Measurements from ENCODE around the gene LRP8.
"Not testable (repeated sequence)": the region's sequence is repeated elsewhere in the genome, so short reads cannot be mapped to it uniquely, and the experiment has no call there.

The LRP8 gene

DNA sequence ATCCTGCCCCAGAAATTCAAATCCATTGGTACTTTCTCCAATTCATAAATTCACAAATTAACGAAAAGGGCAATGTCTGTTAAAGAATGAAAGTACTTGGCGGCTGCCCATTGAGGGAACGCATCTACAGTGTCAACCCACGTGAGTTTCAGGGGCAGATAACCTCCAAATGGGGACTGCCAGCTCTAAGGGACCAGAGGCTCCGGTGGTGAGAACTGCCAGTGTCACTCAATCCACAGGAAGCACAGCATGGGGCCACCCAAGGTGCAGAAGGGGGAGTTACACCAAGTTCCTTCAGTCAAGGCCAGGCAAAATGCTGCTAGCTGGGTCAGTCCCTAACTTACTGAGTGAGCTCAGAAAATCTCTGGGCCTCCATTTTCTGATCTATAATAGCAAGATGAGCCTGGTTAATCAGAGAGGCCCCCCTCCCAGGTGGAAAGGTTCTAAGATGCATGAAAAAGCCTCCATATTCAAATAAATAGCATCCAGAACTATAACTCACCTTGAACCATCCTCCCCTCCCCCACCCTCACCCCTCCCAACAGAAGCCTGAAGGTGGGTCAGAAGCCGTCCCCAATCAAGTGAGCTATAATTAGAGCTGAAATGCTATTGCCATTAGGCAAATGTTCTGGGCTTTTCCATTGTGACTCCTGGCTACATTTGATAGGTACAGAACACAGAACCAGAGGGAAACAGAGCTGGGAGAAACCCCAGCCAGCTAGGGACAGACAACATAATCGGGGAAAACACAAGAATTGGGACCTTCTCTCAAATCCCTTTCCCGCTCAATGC, 41.7 kb downstream of the LRP8 start:
- H2AFZ ChIP-seq (ENCODE audit: low read depth, low read length) = no peak overlapping the region

DNA sequence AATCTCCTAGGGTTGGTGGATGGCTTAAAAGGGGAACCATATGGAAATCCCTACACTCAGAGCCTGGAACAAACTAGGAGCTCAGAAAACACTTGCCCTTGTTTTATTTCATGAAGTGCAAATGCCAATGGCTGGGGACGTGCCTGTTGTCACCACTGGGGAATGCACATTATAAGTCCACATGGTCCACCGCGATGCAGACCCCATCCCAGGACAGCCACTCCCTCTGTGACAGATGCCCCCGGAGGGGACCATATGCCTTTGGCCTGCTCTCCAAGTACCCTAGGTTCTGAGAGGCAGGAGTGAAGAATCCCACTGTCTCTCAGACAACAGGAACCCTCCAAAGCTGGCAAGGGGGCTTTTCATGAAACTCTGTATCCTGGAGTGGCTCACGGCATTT, 42.3 kb downstream of the LRP8 start:
- Histone ChIP-seq H3K4me2 (ENCODE audit: low read length) (no peak overlapping the region), H3K9ac (ENCODE audit: low read length) (no peak overlapping the region), H3K27ac (ENCODE audit: low read length) (no peak overlapping the region), H3K79me2 (ENCODE audit: low read length) (peaks cover 2% of the 10 kb centered on the region; the same call in 1 of the 2 replicates), H3K36me3 (replicated peaks; ENCODE audit: low read depth, low read length) (peaks cover 20% of the 10 kb centered on the region), H2AFZ (ENCODE audit: low read depth, low read length) (no peak overlapping the region), H3K4me1 (ENCODE audit: low read length) (no peaks in the 10 kb centered on the region), H3K27me3 (ENCODE audit: low read depth, low read length) (no peaks in the 10 kb centered on the region), H3K9me3 (ENCODE audit: insufficient read depth, low read length) (no peaks in the 10 kb centered on the region), H4K20me1 (ENCODE audit: insufficient read depth, low read length) (no peaks in the 10 kb centered on the region), H3K4me3 (ENCODE audit: low read length) (no peak overlapping the region)
- no peak for TF ChIP-seq EZH2phosphoT487 (IDR thresholded peaks at IDR 0.05; ENCODE audit: low read depth)
- TF ChIP-seq, protein P1, sequence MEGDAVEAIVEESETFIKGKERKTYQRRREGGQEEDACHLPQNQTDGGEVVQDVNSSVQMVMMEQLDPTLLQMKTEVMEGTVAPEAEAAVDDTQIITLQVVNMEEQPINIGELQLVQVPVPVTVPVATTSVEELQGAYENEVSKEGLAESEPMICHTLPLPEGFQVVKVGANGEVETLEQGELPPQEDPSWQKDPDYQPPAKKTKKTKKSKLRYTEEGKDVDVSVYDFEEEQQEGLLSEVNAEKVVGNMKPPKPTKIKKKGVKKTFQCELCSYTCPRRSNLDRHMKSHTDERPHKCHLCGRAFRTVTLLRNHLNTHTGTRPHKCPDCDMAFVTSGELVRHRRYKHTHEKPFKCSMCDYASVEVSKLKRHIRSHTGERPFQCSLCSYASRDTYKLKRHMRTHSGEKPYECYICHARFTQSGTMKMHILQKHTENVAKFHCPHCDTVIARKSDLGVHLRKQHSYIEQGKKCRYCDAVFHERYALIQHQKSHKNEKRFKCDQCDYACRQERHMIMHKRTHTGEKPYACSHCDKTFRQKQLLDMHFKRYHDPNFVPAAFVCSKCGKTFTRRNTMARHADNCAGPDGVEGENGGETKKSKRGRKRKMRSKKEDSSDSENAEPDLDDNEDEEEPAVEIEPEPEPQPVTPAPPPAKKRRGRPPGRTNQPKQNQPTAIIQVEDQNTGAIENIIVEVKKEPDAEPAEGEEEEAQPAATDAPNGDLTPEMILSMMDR (IDR thresholded peaks at IDR 0.05; ENCODE audit: low read depth, low read length) = no peak

More for the DNA sequence above, 41.7 kb downstream of the LRP8 start:
- Histone ChIP-seq H3K79me2 (ENCODE audit: low read length) (peaks cover 7% of the 10 kb centered on the region), H3K9me3 (ENCODE audit: insufficient read depth, low read length) (no peaks in the 10 kb centered on the region), H3K36me3 (replicated peaks; ENCODE audit: low read depth, low read length) (peaks cover 20% of the 10 kb centered on the region), H3K27me3 (ENCODE audit: low read depth, low read length) (no peaks in the 10 kb centered on the region), H4K20me1 (ENCODE audit: insufficient read depth, low read length) (no peaks in the 10 kb centered on the region), H3K9ac (ENCODE audit: low read length) (no peak overlapping the region), H3K27ac (ENCODE audit: low read length) (no peak overlapping the region), H3K4me2 (ENCODE audit: low read length) (no peak overlapping the region), H3K4me3 (ENCODE audit: low read length) (no peak overlapping the region), H3K4me1 (ENCODE audit: low read length) (0 out of 2 replicates have a peak, but pooled peaks cover under 1% of the 10 kb centered on the region)
- TF ChIP-seq, protein P1 (IDR thresholded peaks at IDR 0.05; ENCODE audit: low read depth, low read length) = no peak
- TF ChIP-seq EZH2phosphoT487 (IDR thresholded peaks at IDR 0.05; ENCODE audit: low read depth) = no peak

DNA sequence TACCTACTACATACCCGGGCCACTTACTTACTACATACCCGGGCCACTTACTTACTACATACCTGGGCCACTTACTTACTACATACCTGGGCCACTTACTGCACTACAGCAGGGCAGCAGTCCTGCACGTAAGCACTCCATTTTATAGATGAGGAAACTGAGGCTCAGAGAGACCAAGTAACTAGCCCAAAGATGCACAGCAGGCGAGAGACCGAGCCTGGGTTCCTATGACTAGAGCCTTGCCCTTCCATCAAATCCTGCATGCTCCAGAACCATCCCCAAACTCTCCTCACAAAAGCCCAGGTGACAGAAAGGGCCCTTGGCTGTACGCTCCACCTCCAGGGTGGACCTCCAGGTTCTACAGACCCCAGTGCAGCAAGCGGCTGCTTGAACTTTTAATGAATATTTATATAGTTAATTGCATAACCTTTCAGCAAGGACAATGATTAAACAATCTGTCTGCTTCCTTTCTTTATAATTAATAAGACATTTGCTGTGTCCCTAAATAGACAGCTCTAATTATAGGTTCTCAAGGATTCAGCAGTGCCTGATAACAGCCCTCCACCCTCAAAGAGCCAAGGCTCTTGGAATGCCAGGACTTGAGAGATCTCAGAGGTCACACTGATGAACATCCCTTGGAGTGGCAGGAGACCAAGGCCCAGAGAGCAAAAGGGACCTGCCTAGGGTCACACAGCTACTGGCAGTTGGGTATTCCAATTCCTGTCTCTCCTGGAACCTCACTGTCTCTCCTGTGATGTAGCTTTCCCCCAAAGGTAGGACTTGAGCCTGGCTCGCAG, 43.4 kb downstream of the LRP8 start:
- Histone ChIP-seq H3K27ac (ENCODE audit: low read length) (no peak overlapping the region), H3K27me3 (ENCODE audit: low read depth, low read length) (no peaks in the 10 kb centered on the region), H3K4me2 (ENCODE audit: low read length) (no peak overlapping the region), H2AFZ (ENCODE audit: low read depth, low read length) (no peak overlapping the region), H3K9ac (ENCODE audit: low read length) (no peak overlapping the region), H3K4me3 (ENCODE audit: low read length) (no peak overlapping the region), H3K36me3 (replicated peaks; ENCODE audit: low read depth, low read length) (peaks cover 18% of the 10 kb centered on the region), H3K9me3 (ENCODE audit: insufficient read depth, low read length) (no peaks in the 10 kb centered on the region), H3K79me2 (ENCODE audit: low read length) (no peaks in the 10 kb centered on the region), H3K4me1 (ENCODE audit: low read length) (no peaks in the 10 kb centered on the region), H4K20me1 (ENCODE audit: insufficient read depth, low read length) (no peaks in the 10 kb centered on the region)
- TF ChIP-seq, protein P1 (IDR thresholded peaks at IDR 0.05; ENCODE audit: low read depth, low read length) = no peak
- TF ChIP-seq EZH2phosphoT487 (IDR thresholded peaks at IDR 0.05; ENCODE audit: low read depth) = no peak

DNA sequence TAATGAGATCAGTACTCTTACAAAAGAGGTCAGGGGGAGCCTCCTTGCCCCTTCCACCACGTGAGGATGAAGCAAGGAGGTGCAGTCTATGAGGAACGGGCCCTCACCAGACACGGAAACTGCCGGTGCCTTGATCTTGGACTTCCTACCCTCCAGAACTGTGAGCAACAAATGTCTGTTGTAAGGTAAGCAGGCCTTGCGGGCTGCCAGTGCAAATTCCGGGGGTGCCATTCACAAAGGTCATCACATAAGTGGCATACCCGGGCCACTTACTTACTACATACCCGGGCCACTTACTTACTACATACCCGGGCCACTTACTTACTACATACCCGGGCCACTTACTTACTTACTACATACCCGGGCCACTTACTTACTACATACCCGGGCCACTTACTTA, 44.7 kb downstream of the LRP8 start:
- not testable (repeated sequence) for H3K36me3 ChIP-seq (replicated peaks; ENCODE audit: low read depth, low read length); H3K9me3 ChIP-seq (ENCODE audit: insufficient read depth, low read length); H4K20me1 ChIP-seq (ENCODE audit: insufficient read depth, low read length); H3K27ac ChIP-seq (ENCODE audit: low read length); H3K9ac ChIP-seq (ENCODE audit: low read length); H2AFZ ChIP-seq (ENCODE audit: low read depth, low read length); H3K4me1 ChIP-seq (ENCODE audit: low read length); H3K79me2 ChIP-seq (ENCODE audit: low read length); H3K27me3 ChIP-seq (ENCODE audit: low read depth, low read length); H3K4me2 ChIP-seq (ENCODE audit: low read length); H3K4me3 ChIP-seq (ENCODE audit: low read length)
